DOHH2 (cell line): Measurements from ENCODE around the gene DEDD2.

Source experiments
- H3F3A ChIP-seq: fragments of 200-600 bp; sonication (generic), shearing (Covaris generic); 2 replicates; pipeline ENCODE4 v1.6.0; 2016; ENCODE audit warnings: antibody characterized with exemption, mild to moderate bottlenecking; ENCODE audit not compliant: control insufficient read depth, insufficient read depth
- H3K27ac ChIP-seq: fragments of 200-600 bp; sonication (generic); 2 replicates; pipeline ENCODE4 v1.5.1; 2014; ENCODE audit warnings: low read depth, mild to moderate bottlenecking, low read length, moderate library complexity
- H3K27me3 ChIP-seq: fragments of 200-600 bp; sonication (generic); 2 replicates; pipeline ENCODE4 v1.6.1; 2014; ENCODE audit warnings: mild to moderate bottlenecking, low read length, mixed read lengths; ENCODE audit not compliant: control insufficient read depth
- H3K36me3 ChIP-seq: fragments of 200-600 bp; sonication (generic); 2 replicates; pipeline ENCODE4 v1.6.1; 2014; ENCODE audit warnings: mild to moderate bottlenecking, low read length, moderate library complexity, mixed read lengths; ENCODE audit not compliant: control insufficient read depth
- H3K4me1 ChIP-seq: fragments of 200-600 bp; sonication (generic); 2 replicates; pipeline ENCODE4 v1.6.1; 2014; ENCODE audit warnings: mild to moderate bottlenecking, low read length, mixed read lengths; ENCODE audit not compliant: control insufficient read depth
- H3K4me2 ChIP-seq: fragments of 200-600 bp; sonication (generic); 2 replicates; pipeline ENCODE4 v1.6.0; 2014; ENCODE audit warnings: mild to moderate bottlenecking, low read length, moderate library complexity
- H3K4me3 ChIP-seq: fragments of 200-600 bp; sonication (generic); 2 replicates; pipeline ENCODE4 v1.5.1; 2014; ENCODE audit warnings: mild to moderate bottlenecking, low read length, mixed read lengths
- H3K79me2 ChIP-seq: fragments of 200-600 bp; sonication (generic); 2 replicates; pipeline ENCODE4 v1.6.1; 2014; ENCODE audit warnings: mild to moderate bottlenecking, low read length, mixed read lengths; ENCODE audit not compliant: control insufficient read depth
- H3K9me2 ChIP-seq: fragments of 200-600 bp; sonication (generic); replicated peaks from 2 replicates; pipeline ENCODE4 v1.6.1; 2014; ENCODE audit warnings: mild to moderate bottlenecking, low read length, mixed read lengths; ENCODE audit not compliant: control insufficient read depth
- H3K9me3 ChIP-seq: fragments of 200-600 bp; sonication (generic); 2 replicates; pipeline ENCODE4 v1.6.1; 2014; ENCODE audit warnings: antibody characterized with exemption, low read length, mixed read lengths; ENCODE audit not compliant: control insufficient read depth, insufficient read depth
- H4K20me1 ChIP-seq: fragments of 200-600 bp; sonication (generic); 2 replicates; pipeline ENCODE4 v1.6.0; 2014; ENCODE audit warnings: low read depth, mild to moderate bottlenecking, antibody characterized with exemption, low read length, moderate library complexity; ENCODE audit not compliant: control insufficient read depth, insufficient read depth
- CTCF ChIP-seq: fragments of 200-600 bp; sonication (generic); IDR thresholded peaks from one replicate; pipeline ENCODE4 v1.5.1; 2014; ENCODE audit warnings: antibody characterized with exemption, mild to moderate bottlenecking, low read depth, low read length; ENCODE audit not compliant: poor library complexity, severe bottlenecking
- EZH2phosphoT487 ChIP-seq: fragments of 200-600 bp; sonication (generic); IDR thresholded peaks from 2 replicates; pipeline ENCODE4 v1.6.1; 2017; ENCODE audit warnings: borderline replicate concordance, mild to moderate bottlenecking, antibody characterized with exemption, low read length, moderate library complexity, mixed read lengths

Gene DEDD2

GRCh38 chr19:42191330-42191729 is 26.1 kb downstream of the DEDD2 start:
- Histone ChIP-seq H3F3A (peaks cover 7% of the 10 kb centered on the region), H3K4me1 (peaks cover 4% of the 10 kb centered on the region; the same call in 1 of the 2 replicates), H3K27me3 (peaks cover 5% of the 10 kb centered on the region; the same call in 1 of the 2 replicates), H3K9me2 (no peaks in the 10 kb centered on the region), H3K4me2 (no peak overlapping the region), H3K9me3 (no peaks in the 10 kb centered on the region), H3K4me3 (no peak overlapping the region), H3K36me3 (peaks cover 4% of the 10 kb centered on the region; the same call in 1 of the 2 replicates), H4K20me1 (no peaks in the 10 kb centered on the region), H3K79me2 (no peaks in the 10 kb centered on the region), H3K27ac (no peak overlapping the region)
- TF ChIP-seq CTCF: no peak
- no peak for TF ChIP-seq EZH2phosphoT487

- Histone ChIP-seq H4K20me1 (no peaks in the 10 kb centered on the region), H3K79me2 (no peaks in the 10 kb centered on the region), H3K9me2 (no peaks in the 10 kb centered on the region), H3K27me3 (peaks cover 5% of the 10 kb centered on the region; the same call in 1 of the 2 replicates), H3K27ac (no peak overlapping the region), H3K4me2 (no peak overlapping the region), H3K36me3 (no peaks in the 10 kb centered on the region), H3K4me1 (peaks cover 19% of the 10 kb centered on the region), H3K4me3 (no peak overlapping the region), H3F3A (peaks cover 6% of the 10 kb centered on the region), H3K9me3 (no peaks in the 10 kb centered on the region)
- no peak for TF ChIP-seq CTCF
These were observed 28.3 kb downstream of the DEDD2 start for GRCh38 chr19:42189133-42189532.

GRCh38 chr19:42188665-42189064 is 28.8 kb downstream of the DEDD2 start:
- H3K36me3 ChIP-seq: no peaks in the 10 kb centered on the region
- H3K4me1 ChIP-seq: peaks cover 21% of the 10 kb centered on the region
- H3K79me2 ChIP-seq: no peaks in the 10 kb centered on the region
- no peaks in the 10 kb centered on the region for H3K9me3 ChIP-seq
- H3K9me2 ChIP-seq: no peaks in the 10 kb centered on the region
- no peaks in the 10 kb centered on the region for H4K20me1 ChIP-seq
- H3K27ac ChIP-seq: no peak overlapping the region
- no peak overlapping the region for H3K4me3 ChIP-seq
- TF ChIP-seq EZH2phosphoT487 (no peak), CTCF (no peak)
- H3K4me2 ChIP-seq: no peak overlapping the region
- H3F3A ChIP-seq: peaks cover 1% of the 10 kb centered on the region; the same call in 1 of the 2 replicates
- H3K27me3 ChIP-seq: peaks cover 5% of the 10 kb centered on the region; the same call in 1 of the 2 replicates
